GM21825 (cell line): ENCODE data around the gene PSMD8.

Experiments
- ATAC-seq: cut with Tn5 transposase; IDR thresholded peaks from one replicate; pipeline ENCODE4 v1.9.1; 2021; ENCODE audit warnings: mild to moderate bottlenecking, moderate library complexity; ENCODE audit not compliant: unreplicated experiment

PSMD8 gene

GRCh38 chr19:38386971-38387549, 12.7 kb downstream of the PSMD8 start:
- no peak for ATAC-seq

GRCh38 chr19:38387550-38388348, 13.4 kb downstream of the PSMD8 start, which contains the start of gene GGN:
TSS of gene GGN (minus strand) at chr19:38388034. CDS start at chr19:38387261, 773 bp downstream.
- peak; percentile 43 for ATAC-seq

GRCh38 chr19:38388349-38389100, 14.2 kb downstream of the PSMD8 start, which contains the start of gene SPRED3:
TSS of gene SPRED3 (plus strand) at chr19:38388697. CDS start at chr19:38390303, 1,606 bp downstream.
- ATAC-seq: no peak

- ATAC-seq: no peak
Observed at GRCh38 chr19:38389101-38389925, 14.9 kb downstream of the PSMD8 start.

- ATAC-seq: no peak
Observed at GRCh38 chr19:38389957-38390924, 15.9 kb downstream of the PSMD8 start.

- no peak for ATAC-seq
Observed at GRCh38 chr19:38391911-38392464, 17.6 kb downstream of the PSMD8 start.

- no peak for ATAC-seq
Observed at GRCh38 chr19:38392707-38393308, 18.4 kb downstream of the PSMD8 start.

GRCh38 chr19:38394488-38394887, 20.1 kb downstream of the PSMD8 start:
- no peak for ATAC-seq

- no peak for ATAC-seq
Observed at GRCh38 chr19:38395381-38396114, 21.2 kb downstream of the PSMD8 start.

- ATAC-seq: no peak
Observed at GRCh38 chr19:38399081-38399480, 24.7 kb downstream of the PSMD8 start.

- ATAC-seq: no peak
Observed at GRCh38 chr19:38399537-38399936, 25.2 kb downstream of the PSMD8 start.

GRCh38 chr19:38400361-38400760, 26.0 kb downstream of the PSMD8 start:
- no peak for ATAC-seq

- ATAC-seq: no peak
Observed at GRCh38 chr19:38401148-38401547, 26.8 kb downstream of the PSMD8 start.

GRCh38 chr19:38402623-38402966, 28.2 kb downstream of the PSMD8 start:
- no peak for ATAC-seq

- ATAC-seq: peak; percentile 83
Observed at GRCh38 chr19:38402967-38403674, 28.8 kb downstream of the PSMD8 start, which contains the start of gene FAM98C. TSS of gene FAM98C (plus strand) at chr19:38403093. CDS start at chr19:38403154, 61 bp downstream.

GRCh38 chr19:38404858-38405257, 30.5 kb downstream of the PSMD8 start:
- ATAC-seq: no peak

GRCh38 chr19:38405276-38405675, 30.9 kb downstream of the PSMD8 start:
- no peak for ATAC-seq
